NCI-H345 treated with DMSO at 0.1 percent for 48 hours (cell line): Measurements from ENCODE around the gene BEND3.
"Not testable (repeated sequence)": the region's sequence is repeated elsewhere in the genome, so short reads cannot be mapped to it uniquely, and the experiment has no call there.

ENCODE experiments used
- DNase-seq: peaks from one replicate; lab custom pipeline; 2025; ENCODE audit not compliant: unreplicated experiment; lab: John Stamatoyannopoulos, UW

BEND3 gene

DNA sequence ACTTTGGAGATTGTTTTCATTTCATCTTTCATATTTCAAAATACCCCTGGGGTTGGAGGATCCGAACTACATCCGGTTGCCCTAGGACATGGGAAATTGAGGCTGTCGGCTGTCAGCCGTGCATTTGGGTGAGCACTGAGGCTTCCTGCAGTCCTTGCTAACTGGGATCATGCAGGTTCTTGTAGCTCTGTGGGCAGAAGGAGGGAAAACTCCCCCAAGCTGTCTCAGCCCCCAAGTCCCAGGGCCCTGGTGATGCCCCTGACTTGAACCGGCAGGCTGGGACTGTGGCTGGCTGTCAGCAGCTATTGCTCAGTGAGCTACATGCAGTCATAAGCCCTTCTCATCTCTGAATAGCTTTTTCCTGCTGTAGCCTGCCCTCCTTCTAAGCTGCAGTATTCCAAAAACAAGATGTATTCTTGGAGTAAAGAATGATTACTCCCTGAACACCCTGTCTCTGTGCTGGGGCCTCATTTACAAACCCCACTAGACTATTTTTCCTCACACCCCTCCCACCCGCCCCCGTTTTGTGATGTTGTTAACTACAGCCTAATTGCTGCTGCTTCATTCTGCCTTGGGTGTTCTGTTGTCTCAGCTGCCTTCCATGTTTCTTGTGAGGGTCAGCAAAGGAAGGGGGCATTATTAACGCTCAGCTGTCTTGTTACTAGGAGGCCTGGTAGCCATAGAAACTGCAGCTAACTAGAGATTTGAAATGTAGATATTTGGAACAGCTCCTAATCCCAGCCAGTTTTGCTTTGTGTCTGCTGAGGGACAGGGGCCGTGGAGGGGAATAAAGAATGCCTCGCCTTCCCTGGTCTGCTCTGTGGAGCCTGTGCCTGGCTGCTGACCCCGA lies 69.3 kb downstream of the BEND3 start:
- no peak for DNase-seq

DNA sequence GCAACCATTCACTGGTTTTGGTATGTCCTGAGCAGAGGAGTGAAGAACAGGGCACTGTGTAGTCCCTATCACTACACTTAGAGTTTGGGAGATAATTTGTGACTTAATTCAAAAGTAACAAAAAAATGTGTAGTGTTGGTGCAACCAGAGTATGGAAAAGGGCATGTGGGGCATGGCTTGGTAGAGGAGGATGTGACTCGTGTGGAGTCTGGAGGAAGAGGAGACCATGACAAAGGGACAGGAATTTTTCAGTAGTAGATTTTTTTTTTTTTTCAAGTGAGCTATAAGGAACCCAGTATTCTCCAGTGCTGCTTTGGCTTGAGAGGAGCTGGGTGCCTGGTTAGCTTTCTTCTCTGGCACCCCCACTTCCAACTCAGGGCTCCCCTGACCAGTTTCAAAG lies 82.2 kb downstream of the BEND3 start:
- DNase-seq = no peak

DNA sequence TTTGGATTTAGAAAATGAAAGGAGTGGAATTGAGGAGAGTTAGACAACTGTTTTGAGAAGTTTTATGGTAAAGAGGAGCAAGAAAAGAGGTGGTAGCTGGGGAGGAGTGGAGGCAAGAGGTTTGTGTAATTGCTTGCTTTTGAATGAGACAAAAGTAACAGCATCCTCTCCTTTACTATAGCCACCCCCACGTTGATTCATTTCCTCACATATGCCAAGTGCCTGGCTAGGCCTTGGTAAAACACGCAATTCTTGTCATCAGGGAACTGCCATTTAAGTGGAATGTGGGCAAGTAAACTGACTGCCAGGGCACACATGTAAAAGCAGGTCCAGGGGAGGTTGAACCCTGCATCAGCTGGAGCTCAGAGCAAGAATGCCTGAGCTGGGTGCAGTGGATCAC lies 83.3 kb downstream of the BEND3 start:
- DNase-seq = no peak

DNA sequence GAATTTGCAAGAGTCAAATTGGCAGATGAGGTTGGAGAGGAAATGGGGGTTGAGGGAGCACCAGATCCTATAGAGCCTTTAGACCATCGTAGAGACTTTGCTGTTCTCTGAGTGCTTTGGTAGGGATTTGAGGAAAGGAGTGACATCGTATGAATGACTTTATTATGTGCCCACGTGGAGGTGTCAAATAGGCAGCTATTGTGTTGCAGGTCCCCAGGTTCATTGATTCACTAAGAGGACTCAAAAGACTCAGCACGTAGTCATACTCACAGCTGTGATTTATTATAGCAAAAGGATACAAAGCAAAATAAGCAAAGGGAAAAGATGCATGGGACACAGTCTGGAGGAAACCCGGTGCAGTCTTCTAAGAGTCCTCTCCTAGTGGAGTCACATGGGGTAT lies 85.2 kb downstream of the BEND3 start:
- no peak for DNase-seq

DNA sequence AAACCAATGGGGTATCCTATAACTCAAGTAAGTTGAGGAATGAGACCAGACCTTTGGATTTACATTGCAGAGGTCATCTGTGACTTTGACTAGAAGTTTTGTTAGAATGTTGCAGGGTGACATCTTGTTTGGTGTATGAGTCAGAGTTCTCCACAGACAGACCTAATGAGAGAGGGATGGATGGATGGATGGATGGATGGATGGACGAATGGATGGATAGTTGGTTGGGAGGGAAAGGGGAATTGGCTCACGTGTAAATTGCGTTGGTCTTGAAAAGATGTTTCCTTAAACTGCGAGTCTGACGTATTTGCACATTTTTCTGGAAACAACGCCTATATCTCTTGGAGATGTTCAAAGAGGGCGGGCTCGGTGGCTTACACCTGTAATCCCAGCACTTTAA lies 88.3 kb downstream of the BEND3 start:
- DNase-seq = no peak

DNA sequence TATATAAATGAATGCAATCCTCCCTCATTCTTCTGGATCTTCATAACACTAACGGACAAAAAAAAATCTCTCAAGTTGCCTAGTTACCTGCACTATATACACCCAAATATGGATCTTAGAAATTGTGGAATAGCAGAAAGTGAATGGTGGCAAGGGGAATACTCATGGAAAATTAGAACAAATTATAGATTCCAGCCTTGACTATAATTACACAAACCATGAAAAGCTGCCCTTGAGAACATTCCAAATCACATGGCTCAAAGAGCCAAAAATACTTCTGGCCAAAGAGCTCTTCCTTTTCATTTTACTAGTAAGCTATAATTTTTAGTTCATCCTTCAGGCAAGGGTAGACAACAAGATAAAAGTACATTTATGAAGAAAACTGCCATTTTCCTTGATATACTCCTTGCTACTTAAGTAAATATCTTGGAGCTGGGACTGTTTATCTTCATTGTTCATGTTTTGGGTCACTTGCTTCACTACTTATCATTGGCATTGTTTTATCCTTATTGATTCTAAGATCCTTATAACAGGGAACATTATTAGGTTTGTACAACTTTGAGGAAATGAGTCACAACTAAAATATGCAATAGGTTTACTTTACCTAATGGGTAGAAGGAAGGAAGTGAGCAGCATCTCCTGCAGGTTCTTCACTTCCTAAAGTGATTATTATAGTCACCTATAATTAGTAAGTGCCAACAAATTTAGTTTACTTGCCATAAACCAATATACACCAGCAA lies 93.7 kb downstream of the BEND3 start:
- DNase-seq = no peak

DNA sequence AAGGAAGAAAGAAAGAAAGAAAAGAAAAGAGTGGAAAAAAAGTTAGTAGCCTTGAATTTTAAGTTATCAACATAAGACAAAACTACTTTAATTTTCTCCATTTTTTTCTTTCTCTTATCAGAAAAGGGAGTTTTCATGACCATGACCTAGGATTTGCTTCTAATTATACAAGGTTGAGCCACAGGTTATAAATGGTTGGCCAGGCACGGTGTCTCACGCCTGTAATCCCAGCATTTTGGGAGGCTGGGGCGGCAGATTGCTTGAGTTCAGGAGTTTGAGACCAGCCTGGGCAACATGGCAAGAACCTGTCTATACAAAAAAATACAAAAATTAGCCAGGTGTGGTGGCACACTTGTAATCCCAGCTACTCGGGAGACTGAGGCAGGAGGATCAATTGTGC lies 95.1 kb downstream of the BEND3 start:
- no peak for DNase-seq

DNA sequence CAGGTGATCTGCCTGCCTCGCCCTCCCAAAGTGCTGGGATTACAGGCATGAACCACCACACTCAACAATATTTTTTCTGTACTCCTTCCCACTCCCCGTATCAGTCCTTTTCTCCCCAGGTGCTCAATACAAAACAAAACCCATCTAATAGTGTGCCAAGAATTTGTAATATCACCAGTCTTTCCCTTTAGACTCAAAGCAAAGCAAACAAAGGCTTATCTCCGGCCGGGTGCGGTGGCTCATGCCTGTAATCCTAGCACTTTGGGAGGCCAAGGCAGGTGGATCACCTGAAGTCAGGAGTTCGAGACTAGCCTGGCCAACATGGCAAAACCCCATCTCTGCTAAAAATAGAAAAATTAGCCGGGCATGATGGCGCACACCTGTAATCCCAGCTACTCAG lies 95.7 kb downstream of the BEND3 start:
- DNase-seq = not testable (repeated sequence)

DNA sequence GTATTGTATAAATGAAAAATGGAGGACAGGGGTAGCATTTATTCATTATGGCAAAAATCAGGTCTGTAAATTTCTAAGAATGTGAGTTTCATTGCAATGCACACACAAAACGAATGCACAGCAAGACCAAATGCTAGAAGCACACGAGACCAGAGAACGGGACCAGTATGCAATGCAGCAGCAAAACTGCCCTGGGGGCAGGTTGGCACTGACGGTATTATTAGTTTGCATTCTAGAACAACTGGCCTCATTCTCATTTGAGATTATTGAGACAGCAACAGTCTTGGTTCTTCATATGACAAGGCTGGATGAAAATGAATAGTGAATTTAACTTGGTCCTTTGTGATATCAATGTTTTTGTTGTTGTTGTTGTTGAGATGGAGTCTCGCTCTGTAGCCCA lies 96.3 kb downstream of the BEND3 start:
- no peak for DNase-seq
